Left kidney (tissue), 8 donors: Measurements from ENCODE around the gene SLC7A4. TPM values are rescaled to one million over a fixed set of nuclear protein-coding genes. Genes with fewer than 3 reads are reported as not detected.
"Not testable (repeated sequence)": the region's sequence is repeated elsewhere in the genome, so short reads cannot be mapped to it uniquely, and the experiment has no call there.

Experiments used
- DNase-seq: peaks from one replicate; pipeline ENCODE4 v3.0.0-alpha.2; 2013
- long read RNA-seq, 8 donors: transcript quantifications; one replicate each; lab custom pipeline, GENCODE V29; 2026
- polyA plus RNA-seq: library from polyadenylated mRNA; unstranded; fragments of 120-200 nt; gene quantifications from one replicate; pipeline ENCODE4 v1.2.1, GENCODE V29; 2013; ENCODE audit not compliant: insufficient read length

Gene SLC7A4, protein sequence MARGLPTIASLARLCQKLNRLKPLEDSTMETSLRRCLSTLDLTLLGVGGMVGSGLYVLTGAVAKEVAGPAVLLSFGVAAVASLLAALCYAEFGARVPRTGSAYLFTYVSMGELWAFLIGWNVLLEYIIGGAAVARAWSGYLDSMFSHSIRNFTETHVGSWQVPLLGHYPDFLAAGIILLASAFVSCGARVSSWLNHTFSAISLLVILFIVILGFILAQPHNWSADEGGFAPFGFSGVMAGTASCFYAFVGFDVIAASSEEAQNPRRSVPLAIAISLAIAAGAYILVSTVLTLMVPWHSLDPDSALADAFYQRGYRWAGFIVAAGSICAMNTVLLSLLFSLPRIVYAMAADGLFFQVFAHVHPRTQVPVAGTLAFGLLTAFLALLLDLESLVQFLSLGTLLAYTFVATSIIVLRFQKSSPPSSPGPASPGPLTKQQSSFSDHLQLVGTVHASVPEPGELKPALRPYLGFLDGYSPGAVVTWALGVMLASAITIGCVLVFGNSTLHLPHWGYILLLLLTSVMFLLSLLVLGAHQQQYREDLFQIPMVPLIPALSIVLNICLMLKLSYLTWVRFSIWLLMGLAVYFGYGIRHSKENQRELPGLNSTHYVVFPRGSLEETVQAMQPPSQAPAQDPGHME
- polyA plus RNA-seq = 1.5 TPM
- long read RNA-seq, donor 1 = 0 reads
- long read RNA-seq, donor 2 = 0 reads
- long read RNA-seq, donor 3 = 0 reads
- long read RNA-seq, donor 4 = 0 reads
- long read RNA-seq, donor 5, partial matches to known transcripts = 0 of 1 reads
- long read RNA-seq, donor 5, other reads (novel, unspliced or antisense) = 0 of 1 reads
- long read RNA-seq, donor 6, partial matches to known transcripts = 0 of 1 reads
- long read RNA-seq, donor 6, other reads (novel, unspliced or antisense) = 0 of 1 reads
- long read RNA-seq, donor 7, partial matches to known transcripts = 0 of 3 reads
- long read RNA-seq, donor 7, other reads (novel, unspliced or antisense) = 0 of 3 reads
- long read RNA-seq, donor 8, partial matches to known transcripts = 0 of 1 reads
- long read RNA-seq, donor 8, other reads (novel, unspliced or antisense) = 0 of 1 reads

DNA sequence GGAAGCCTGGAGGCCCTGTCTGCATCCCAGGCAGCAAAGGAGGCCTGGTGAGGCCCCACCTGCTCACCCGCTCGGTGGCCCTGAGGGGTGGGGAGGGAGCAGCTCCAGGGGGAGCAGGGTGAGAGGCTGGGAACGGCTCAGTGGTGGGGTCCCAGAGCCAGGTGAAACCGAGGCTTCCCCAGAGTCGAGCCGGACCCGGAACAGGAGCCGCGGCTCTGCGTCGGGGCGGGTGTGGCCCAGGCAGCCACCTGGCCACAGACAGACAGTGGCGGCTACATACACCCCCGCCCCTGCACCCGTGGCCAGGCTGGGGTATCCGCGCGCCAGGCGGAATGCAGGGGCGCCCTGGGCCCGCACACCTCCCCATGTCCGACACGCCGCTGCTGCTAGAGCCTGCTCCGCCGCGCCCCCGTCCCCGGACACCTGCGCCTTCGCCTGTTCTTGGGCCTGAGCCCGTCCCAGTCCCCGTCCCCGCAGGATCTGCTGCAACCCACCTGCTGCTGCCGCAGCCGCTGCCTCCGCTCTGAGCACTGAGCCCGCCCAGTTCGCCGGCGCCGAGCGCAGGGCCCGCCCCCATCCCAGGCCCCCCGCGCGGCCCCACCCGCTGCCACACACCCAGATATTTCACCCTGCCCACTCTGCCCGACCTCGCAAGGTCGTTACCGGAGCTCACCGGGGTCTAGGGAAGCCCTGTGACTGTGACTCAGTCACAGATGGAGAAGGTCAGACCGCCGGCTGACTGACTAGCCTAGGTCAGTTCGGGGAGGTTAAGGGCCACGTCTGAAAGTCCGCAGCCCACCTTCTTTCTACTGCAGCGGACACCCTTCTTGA is at the start of gene SLC7A4:
Gene SLC7A4, minus strand, starts transcription at position 525 of the 831 bp plus-strand sequence. CDS start 749 bp downstream, outside the sequence.
- no peak for DNase-seq

DNA sequence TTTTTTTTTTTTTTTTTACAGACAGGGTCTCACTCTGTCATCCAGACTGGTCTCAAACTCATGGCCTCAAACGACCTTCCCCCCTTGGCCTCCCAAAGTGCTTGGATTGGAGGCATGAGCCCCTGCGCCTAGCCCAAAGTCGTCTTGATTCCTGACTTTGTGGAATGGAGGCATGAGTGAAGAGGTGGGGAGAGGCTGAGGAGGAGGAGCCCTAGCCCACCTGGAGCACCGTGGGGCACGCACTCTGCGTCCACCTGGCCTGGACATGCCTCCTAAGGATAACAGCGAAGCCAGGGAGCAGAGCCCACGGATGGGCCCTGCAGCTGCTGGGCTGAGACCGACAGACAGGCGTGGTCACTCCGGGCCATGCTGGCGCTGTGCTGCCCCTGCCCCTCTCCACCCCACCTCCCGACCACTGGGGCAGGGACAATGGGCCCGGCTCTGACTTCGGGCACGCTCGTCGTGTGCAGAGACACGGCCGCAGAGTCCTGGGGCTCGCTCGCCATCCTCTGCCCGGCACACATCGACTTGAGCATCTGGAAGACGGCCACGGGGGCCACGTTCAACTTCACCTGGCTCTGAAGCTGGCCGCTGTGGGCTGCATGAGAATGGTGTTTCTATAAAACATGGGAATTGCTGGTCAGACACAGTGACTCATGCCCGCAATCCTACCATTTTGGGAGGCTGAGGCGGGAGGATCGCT is 48.2 kb upstream of the SLC7A4 start:
- no peak for DNase-seq

DNA sequence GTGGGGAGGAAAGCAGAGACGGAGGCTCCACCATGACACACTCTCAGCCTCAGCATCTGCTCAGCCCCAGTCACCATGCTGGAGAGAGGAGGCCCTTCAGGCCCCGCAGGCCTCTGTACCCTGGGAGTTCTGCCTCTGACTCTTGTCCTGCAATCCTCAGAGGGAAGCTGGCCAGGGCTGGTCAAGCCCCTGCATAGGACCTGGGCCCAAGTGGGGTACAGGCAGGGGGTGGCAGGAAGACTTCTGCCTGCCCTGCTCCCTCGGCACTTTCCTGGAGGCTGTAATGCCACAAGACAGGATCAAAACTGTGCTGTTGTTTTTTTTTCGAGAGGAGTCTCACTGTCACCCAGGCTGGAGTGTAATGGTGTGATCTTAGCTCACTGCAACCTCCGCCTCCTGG is 47.1 kb upstream of the SLC7A4 start:
- DNase-seq = no peak

DNA sequence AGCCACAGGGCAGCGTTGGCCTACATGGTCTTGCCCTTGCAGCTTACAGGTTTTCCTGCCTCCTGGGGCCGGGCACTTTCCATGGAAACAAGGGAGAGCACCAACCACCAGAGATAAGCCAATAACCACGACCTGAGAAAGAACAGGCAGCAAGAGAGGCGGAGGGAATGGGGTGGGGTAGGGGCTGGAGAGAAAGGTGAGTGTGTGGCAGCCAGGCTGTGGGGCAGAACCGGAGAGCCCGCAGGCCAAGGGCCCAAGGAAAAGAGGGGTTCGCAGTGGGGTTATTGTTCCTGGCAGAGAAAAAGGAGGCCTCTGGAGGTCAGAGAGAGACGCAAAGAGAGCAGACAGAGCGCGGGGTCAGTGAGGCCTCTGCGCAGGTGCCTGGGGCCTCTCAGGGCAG is 46.6 kb upstream of the SLC7A4 start:
- no peak for DNase-seq

DNA sequence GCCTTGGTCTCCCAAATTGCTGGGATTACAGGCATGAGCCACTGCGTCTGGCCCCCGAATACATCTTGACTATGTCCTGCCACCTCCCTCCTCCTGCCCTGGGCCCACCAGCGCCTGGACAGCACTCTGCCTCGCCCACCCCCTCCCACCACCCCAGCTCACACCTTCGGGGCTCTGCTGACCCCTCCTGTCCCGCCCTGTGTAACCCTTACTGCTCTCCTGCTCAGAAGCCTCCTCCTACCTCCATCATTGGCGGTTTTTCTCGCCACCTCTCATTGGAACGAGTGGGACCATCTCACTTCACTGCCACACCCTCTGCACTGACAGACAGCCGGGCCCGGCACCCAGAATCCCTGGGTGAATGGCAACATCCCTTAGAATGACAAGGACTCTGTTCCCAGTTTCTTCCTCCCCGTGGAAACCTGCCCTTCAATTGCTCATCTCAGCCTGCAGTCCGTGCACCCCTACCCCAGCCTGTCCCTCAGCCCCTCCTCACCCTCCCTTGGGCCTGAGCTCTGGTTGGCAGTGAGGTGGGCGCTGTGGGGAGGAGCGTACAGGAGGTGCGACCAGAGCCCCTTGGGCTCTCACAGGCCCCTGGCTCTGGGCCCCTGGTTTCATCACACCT is 45.6 kb upstream of the SLC7A4 start:
- no peak for DNase-seq

DNA sequence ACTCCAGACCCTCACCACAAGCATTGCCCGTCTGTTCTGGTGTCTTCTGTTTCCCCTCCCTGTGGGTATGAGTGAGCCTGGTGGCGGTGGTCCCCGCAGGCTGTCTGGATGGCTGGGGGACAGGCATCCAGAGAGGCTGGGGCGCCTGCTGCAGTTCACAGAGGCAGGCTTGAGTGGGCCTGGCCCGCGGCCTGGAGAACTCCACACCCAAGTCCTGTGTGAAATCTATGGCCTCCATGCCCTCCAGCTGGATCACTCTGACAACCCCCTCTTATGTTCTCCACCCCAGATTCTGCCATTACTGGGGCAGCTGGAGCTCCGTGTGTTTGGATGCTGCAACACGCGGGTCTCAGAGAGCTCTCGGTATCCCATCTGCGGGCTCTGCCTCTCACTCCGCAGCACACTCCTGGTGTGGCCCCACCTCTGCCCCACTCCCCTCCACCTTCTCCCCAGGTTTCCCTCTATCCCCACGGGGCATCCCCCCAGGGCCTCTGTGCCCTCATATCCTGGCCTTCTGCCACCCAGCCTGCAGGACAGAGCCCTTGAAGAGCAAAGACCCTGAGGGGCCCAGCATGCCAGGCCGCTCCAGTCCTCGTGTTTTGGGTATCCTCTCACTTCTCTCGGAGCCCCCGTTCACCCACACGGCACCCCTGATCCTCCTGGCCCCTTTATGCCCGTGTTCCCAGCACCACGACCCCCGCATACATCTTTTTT is 44.7 kb upstream of the SLC7A4 start:
- DNase-seq = no peak

DNA sequence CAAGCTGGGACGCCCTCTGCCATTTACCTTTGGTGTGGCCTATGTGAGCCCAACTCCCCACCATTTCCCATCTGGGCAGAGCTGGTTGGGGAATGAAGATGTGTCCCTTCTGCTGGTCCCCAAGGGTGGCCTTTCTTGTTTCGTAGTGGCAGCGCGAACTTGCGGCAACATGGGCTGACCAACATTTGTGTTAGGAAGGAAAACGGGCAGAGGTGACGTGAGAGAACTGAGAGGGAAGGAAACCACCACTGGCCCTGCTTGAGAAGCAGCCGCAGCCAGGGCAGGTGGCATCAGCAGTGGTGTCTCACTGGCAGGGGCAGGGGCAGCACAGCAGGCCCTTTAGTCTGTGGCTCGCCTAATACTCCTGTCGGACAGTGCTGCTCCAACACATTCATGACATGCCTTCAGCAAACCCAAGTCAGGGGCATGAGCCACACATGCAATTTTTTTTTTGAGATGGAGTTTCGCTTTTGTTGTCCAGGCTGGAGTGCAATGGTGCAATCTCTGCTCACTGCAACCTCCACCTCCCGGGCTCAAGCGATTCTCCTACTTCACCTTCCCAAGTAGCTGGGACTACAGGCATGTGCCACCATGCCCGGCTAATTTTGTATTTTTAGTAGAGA is 43.3 kb upstream of the SLC7A4 start:
- no peak for DNase-seq

DNA sequence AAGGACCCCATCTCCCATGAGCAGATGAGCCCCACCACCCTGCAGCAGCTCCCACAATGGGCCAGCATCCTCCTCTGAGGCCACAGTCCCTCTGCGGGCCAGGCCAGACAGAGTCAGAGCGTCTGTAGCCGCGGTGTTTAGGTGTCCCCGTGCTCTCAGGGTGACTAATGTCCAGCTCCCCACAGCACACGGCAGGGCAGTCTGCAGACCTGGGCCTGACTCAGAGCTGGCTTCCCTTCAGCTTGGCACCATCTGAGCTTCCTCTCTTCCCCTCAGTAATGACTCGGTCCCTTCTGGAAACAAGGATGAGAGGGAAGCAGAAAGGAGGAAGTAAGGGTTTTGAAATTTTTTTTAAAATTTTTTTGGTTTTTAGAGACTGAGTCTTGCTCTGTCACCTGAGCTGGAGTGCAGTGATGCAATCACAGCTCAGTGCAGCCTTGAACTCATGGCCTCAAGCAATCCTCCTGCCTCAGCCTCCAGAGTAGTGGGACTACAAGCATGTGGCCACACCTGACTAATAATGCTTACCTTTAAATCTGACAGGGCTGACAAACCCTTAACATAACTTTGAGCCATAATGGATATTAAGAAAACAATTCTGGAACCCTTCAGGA is 41.8 kb upstream of the SLC7A4 start:
- DNase-seq = no peak

DNA sequence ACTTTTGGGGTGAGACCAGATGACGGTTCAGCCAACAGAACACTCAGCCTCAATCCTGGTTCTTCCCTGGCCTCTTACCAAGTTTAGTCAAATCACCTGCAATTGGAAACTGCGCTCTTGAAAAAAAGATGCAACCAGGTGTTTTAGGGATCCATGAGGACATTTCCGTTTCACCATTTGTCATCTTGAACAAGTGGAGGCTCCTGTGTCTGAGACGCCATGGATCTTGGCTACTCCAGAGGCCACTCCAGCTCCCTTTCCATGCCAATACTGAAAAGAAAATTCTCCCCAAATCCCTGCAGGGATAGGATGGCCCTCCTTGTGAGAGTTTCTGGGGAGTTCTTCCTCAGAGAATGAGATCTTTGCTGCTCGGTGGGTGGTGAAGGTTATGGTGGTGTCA is 41.1 kb upstream of the SLC7A4 start:
- DNase-seq = no peak

DNA sequence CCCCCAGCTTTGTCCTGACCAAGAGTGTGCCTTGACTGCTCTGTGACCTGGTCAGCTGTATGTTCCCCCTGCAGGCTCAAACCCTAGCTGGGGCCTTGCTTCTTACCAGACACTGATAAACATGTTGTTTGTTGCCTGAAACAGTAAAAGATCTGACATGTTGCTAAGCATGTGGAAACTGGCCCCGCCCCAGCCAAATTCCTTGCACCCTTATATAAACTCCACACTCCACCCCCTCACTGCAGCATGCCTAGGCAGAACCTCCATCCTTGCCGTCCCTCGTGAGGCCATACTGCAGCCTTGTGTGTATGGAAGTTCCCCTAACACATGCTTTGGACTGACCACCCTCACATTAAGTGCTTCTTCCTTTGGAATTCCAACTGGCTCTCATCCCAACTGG is 40.7 kb upstream of the SLC7A4 start:
- no peak for DNase-seq

DNA sequence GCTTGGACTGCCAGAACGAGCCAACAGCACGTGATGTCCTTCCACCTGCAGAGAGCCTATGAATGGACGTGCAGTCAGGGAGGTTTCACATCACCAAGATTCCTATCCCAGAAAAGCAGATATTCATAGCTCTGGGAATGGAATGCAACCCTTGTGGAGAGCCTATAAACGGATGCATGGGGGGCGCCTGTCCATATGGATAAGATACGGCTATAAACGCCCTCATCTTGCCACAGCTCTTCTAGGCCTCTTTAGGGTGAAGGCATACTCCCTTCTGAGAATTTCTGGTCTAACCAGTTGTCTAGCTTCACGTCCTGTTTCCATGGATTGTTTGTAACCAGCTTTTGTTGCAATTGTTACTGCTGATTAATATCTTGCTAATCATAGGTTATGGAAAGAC is 39.4 kb upstream of the SLC7A4 start:
- DNase-seq = not testable (repeated sequence)

DNA sequence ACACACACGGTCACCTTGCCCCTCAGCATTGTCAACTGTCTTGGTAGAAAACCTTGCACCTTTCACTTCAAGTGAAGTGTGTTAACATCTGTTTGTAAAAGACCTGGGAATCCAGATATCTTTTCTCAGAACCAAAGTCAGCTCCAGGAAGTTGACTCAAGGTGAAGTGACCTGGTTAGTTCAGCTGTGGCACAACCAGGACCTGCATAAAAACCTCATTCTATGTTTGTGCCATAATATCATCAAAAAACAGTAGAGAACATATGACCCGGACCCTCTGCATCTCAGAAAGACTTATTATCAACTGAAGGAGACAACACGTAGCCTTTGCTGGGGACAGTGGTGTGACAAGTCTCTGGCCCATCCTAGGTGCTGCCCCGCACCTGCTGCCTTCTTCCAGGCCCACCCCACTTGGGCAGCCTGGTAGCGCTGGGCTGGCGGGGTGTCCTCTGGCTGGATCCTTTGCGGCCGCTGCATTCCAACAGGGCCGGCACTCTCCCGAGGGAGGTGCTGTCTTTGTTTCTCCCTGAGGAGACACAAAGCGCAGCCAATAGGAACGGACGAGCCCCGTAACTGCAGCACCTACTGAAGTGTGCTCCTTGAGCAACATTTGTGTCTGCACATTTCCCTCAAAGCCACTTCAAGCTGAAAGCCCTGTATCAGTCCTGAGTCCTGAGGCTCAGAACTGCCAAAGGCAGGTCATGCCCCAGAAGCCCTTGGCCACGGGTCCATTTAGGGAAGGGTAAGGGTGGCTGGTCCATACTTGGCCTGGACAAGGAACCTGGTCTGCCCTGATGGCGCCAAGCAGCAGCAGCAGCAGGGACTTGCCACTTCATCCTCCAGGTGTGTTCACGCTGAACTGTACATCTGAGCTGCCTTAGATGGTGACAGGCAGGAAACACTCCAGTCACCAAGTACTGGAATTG is 38.6 kb upstream of the SLC7A4 start:
- DNase-seq = no peak

DNA sequence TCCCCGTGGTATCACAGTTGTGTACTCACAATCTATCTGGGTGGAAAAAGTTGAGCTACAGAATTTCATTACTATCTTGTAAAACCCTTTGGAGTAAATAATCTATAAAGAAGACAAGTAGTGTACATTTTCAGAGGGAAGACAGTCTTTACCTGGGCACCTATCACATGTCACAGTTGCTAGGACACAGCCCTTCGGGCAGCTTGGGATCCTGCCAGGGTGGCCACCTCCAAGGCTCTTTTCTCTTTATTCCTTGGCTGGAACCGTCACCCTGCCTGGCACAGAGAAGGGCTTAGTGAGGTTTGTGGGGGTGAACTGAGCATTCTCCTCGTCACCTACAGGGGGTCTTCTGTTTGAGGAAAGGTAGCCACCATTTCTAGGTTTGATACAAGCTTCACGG is 37.0 kb upstream of the SLC7A4 start:
- no peak for DNase-seq

DNA sequence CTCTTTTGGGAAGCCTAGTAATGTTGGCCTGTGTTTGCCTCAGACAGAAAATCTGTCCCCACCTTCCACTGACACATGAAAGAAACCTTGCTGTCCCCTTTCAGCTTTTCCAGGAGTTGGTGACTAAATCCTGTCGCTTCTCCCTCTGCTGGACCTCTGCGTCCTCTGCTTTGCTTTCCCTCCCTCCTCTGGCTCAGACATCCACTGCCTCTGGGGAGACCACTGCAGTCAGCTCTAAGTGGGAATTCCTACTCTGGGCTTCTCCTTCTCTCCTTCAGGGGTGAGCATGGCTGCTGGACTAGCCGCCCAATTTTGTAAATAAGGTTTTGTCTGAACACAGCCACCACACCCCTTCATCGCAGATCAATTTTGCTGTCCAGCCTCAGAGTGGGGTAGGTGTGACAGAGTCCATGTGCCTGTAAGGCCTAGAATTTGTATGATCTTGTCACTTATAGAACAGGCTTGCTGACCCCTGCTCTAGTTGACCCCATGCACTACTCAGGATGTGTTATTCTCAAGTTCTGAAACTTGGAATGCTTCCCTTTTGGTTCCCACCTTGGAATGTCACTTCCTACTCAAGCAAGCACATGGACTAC is 36.4 kb upstream of the SLC7A4 start:
- no peak for DNase-seq

DNA sequence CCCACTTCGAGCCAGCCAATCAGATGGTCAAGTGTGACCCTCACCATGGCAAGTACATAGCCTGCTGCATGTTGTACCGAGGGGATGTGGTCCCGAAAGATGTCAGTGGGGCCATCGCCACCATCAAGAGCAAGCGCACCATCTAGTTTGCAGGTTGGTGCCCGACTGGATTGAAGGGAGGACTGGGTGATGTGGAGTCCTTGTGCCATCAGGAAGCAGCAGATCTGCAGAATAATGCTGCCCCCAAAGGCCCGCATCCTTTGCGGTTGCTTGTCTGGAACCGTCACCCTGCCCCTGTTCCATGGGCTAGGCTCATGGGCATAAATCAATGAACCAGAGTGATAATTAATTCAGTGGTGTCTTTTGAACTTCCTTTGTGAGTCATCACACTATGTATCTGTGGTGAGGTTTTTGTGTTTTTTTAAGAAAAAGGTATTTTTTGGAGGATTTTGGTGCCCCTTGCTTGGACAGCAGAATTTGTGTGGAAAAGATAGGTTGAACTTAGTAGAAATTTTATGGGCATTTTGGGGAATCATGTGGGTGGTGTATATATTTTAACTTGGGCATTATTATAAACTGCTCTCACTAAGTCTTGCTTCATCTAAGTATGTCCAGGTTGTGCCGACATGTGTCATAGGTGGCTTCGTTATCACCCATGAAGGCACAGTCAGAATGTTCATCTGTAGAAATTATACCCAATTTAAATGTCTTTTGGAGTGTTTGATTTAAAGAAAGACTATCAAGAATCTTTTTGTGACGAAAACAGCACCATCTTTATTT is 35.7 kb upstream of the SLC7A4 start:
- DNase-seq = no peak

DNA sequence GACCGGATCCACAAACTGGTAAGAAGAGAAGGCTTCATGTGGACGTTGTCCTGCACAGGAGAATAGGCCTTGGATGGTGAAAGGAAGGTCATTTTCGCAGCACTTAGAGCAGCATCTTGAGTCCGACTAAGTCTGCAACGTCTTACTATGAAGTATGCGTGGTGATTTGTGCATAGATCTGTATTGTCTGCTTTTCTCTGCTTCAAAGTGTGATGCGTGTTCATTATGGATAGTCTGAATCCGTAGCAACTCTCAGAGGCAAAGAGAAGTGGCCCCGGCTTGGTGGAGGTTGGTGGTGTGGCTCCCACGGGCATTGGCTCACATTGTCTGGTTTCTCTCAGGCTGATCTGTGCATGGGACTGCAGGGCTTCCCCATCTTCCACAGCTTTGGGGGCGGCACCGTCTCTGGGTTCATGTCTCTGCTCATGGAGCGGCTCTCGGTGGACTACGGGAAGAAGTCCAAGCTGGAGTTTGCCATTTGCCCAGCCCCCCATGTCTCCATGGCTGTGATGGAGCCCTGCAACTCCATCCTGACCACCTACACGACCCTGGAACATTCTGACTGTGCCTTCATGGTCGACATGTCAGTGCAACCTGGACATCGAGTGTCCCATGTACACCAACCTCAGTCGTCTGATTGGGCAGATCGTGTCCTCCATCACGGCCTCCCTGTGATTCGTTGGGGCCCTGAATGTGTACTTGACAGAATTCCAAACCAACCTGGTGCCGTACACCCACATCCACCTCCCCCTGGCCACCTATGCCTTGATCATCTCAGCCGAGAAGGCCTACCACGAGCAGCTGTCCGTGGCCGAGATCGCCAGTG is 34.9 kb upstream of the SLC7A4 start:
- no peak for DNase-seq
